HL-60/S4 (cell line): ENCODE data around the gene NDUFA8.

ENCODE experiments used
- in situ Hi-C: fragments of 300-500 bp; cut with MboI; formaldehyde crosslinking; loops from 2 replicates; pipeline ENCODE4 v1.14.3; 2022; ENCODE audit warnings: low sequenced_read_pairs

NDUFA8 gene

GRCh38 chr9:122159026-122159924 lies at the start of gene NDUFA8, which contains the start of gene MORN5:
NDUFA8 (minus strand) TSS chr9:122159779; CDS start chr9:122159677, 102 bp downstream.
MORN5 (plus strand) TSS chr9:122159908; CDS start chr9:122159973, 65 bp downstream.
- in situ Hi-C loops = no loop called here

- in situ Hi-C loops = no loop called here
These were observed 47.5 kb upstream of the NDUFA8 start for GRCh38 chr9:122207096-122207495.

- in situ Hi-C loops = no loop called here
These were observed 46.8 kb upstream of the NDUFA8 start for GRCh38 chr9:122206118-122207046.

- in situ Hi-C loops = no loop called here
These were observed 45.6 kb upstream of the NDUFA8 start for GRCh38 chr9:122205176-122205575.

GRCh38 chr9:122204491-122204890 lies 44.9 kb upstream of the NDUFA8 start:
- in situ Hi-C loops = no loop called here

GRCh38 chr9:122204055-122204454 lies 44.5 kb upstream of the NDUFA8 start:
- in situ Hi-C loops = no loop called here

- in situ Hi-C loops = no loop called here
These were observed 42.5 kb upstream of the NDUFA8 start for GRCh38 chr9:122202111-122202510.

- in situ Hi-C loops = no loop called here
These were observed 42.1 kb upstream of the NDUFA8 start for GRCh38 chr9:122201641-122202040.

- in situ Hi-C loops = no loop called here
These were observed 41.5 kb upstream of the NDUFA8 start for GRCh38 chr9:122200960-122201595.

GRCh38 chr9:122197882-122198281 lies 38.3 kb upstream of the NDUFA8 start:
- in situ Hi-C loops = no loop called here

- in situ Hi-C loops = no loop called here
These were observed 37.8 kb upstream of the NDUFA8 start for GRCh38 chr9:122197426-122197825.

- in situ Hi-C loops = no loop called here
These were observed 36.3 kb upstream of the NDUFA8 start for GRCh38 chr9:122195875-122196274.

GRCh38 chr9:122193651-122194050 lies 34.1 kb upstream of the NDUFA8 start:
- in situ Hi-C loops = no loop called here

GRCh38 chr9:122192914-122193525 lies 33.4 kb upstream of the NDUFA8 start:
- in situ Hi-C loops = no loop called here

- in situ Hi-C loops = no loop called here
These were observed 32.8 kb upstream of the NDUFA8 start for GRCh38 chr9:122192261-122192875.

GRCh38 chr9:122191584-122191983 lies 32.0 kb upstream of the NDUFA8 start:
- in situ Hi-C loops = no loop called here

- in situ Hi-C loops = no loop called here
These were observed 31.2 kb upstream of the NDUFA8 start for GRCh38 chr9:122190597-122191381.

- in situ Hi-C loops = no loop called here
These were observed 28.8 kb upstream of the NDUFA8 start for GRCh38 chr9:122188369-122188768.

GRCh38 chr9:122186777-122187470 lies 27.3 kb upstream of the NDUFA8 start:
- in situ Hi-C loops = no loop called here
